B cell (primary cell): ENCODE measurements around the gene TMEM132D.

Experiments
- EZH2 ChIP-seq: IDR thresholded peaks from 2 replicates; pipeline ENCODE4 v1.6.1; 2012; ENCODE audit warnings: borderline replicate concordance, low read depth, mild to moderate bottlenecking, moderate library complexity, low read length; ENCODE audit not compliant: insufficient read depth, poor library complexity, severe bottlenecking
- TF ChIP-seq, protein P1 (sequence below): fragments of 200-600 bp; IDR thresholded peaks from one replicate; pipeline ENCODE4 v1.8.0; 2022; ENCODE audit warnings: antibody characterized with exemption, mild to moderate bottlenecking

GRCh38 chr12:129351481-129351880 is 552.3 kb downstream of the TMEM132D start:
- TF ChIP-seq, protein P1, sequence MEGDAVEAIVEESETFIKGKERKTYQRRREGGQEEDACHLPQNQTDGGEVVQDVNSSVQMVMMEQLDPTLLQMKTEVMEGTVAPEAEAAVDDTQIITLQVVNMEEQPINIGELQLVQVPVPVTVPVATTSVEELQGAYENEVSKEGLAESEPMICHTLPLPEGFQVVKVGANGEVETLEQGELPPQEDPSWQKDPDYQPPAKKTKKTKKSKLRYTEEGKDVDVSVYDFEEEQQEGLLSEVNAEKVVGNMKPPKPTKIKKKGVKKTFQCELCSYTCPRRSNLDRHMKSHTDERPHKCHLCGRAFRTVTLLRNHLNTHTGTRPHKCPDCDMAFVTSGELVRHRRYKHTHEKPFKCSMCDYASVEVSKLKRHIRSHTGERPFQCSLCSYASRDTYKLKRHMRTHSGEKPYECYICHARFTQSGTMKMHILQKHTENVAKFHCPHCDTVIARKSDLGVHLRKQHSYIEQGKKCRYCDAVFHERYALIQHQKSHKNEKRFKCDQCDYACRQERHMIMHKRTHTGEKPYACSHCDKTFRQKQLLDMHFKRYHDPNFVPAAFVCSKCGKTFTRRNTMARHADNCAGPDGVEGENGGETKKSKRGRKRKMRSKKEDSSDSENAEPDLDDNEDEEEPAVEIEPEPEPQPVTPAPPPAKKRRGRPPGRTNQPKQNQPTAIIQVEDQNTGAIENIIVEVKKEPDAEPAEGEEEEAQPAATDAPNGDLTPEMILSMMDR: no peak
- TF ChIP-seq EZH2: no peak
